ENCODE results near the gene IQCB1. TPM values are rescaled to one million over a fixed set of nuclear protein-coding genes. Genes with fewer than 3 reads are reported as not detected.
"Not testable (repeated sequence)": the region's sequence is repeated elsewhere in the genome, so short reads cannot be mapped to it uniquely, and the experiment has no call there.

IQCB1 gene
- total and polyA plus RNA-seq, 5 donors, result 5.9 to 10.2 (median 9.4) TPM

- Histone ChIP-seq H3K27ac (ENCODE audit: low read length) (no peak overlapping the region), H3K4me1 (ENCODE audit: control insufficient read depth, insufficient read depth, low read length) (no peaks in the 10 kb centered on the region), H3K4me3 (ENCODE audit: low read length) (no peak overlapping the region), H3K9me3 (ENCODE audit: control insufficient read depth, low read length) (no peaks in the 10 kb centered on the region), H3K27me3 (ENCODE audit: control insufficient read depth, insufficient read depth) (no peaks in the 10 kb centered on the region)
- 47% methylated on average over 1 of the region's 1 CpG for WGBS
- ATAC-seq (no peak), DNase-seq (no peak)
- intact Hi-C loops (cut with DNase I), result no loop called here
Measured at GRCh38 chr3:121809249-121809648, 25.6 kb downstream of the IQCB1 start.

DNA sequence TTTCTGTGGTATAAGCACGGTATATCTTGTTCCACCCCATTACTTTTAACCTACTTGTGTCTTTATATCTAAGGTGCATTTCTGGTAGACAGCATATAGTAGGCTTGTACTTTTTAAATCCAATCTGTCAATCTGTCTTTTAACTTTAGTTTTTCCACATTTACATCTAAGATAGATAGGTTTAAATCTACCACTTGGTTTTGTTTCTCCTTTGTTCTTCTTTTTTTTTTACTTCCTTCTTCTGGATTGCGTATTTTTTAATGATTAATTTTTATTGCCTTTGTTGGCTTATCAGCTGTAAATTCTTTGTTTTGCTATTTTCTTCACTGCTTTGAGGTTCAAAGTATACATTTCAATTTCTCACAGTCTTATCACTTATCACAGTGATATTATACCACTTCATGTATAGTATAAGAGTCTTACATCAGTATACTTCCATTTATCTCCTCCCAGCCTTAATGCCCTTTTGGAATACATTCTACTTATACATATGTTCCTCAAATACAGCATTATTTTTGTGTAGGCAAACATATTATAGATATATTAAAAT lies 31.0 kb downstream of the IQCB1 start:
- WGBS, result 94% methylated on average over 2 of the region's 2 CpGs
- DNase-seq, result no peak
- no peak for ATAC-seq
- intact Hi-C loops (cut with DNase I), result no loop called here
- no peak overlapping the region for H3K4me3 ChIP-seq (ENCODE audit: low read length)
- no peak overlapping the region for H3K27ac ChIP-seq (ENCODE audit: low read length)
- no peaks in the 10 kb centered on the region for H3K9me3 ChIP-seq (ENCODE audit: control insufficient read depth, low read length)
- no peaks in the 10 kb centered on the region for H3K27me3 ChIP-seq (ENCODE audit: control insufficient read depth, insufficient read depth)
- no peaks in the 10 kb centered on the region for H3K4me1 ChIP-seq (ENCODE audit: control insufficient read depth, insufficient read depth, low read length)

DNA sequence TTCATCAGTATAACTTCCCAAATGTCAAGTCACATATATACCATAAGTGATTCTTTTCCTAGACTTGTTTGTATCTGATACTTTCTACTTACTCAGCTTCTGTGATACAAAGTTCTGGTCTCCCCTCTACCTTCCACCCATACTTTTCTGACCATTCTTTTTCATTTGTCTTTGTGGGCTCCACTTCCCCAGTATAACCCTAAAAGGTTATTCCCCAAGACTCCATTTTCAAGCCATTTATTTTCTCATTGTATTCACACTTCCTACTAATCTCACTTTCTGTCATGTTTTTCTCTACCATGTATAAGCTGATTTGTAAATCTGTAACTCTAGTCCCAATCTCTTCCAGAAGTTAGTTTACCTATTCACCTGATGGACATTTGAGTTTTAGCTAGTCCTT lies 34.0 kb downstream of the IQCB1 start:
- intact Hi-C loops (cut with DNase I), result no loop called here
- Histone ChIP-seq H3K9me3 (ENCODE audit: control insufficient read depth, low read length) (no peaks in the 10 kb centered on the region), H3K4me1 (ENCODE audit: control insufficient read depth, insufficient read depth, low read length) (no peaks in the 10 kb centered on the region), H3K27ac (ENCODE audit: low read length) (no peak overlapping the region), H3K27me3 (ENCODE audit: control insufficient read depth, insufficient read depth) (no peaks in the 10 kb centered on the region), H3K4me3 (ENCODE audit: low read length) (no peak overlapping the region)
- ATAC-seq, result no peak
- DNase-seq, result no peak

DNA sequence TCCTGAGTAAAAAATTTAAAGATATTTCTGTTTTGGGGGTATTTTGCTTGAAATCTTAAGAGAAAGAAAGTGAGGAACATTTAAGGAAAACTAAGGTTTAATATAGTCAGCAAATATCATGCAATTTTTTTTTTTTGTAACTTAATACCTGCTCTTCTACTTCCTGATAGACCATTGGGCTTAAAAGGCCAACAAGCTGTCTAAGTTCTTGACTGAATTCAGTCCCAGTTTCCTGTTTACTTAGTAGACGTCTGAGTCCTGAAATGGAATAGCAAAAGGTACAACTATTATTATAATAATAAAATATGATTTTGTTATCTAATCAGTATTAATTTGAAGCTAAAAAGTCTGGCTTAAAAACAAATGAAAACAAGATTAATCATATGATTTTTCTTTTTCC lies 37.9 kb downstream of the IQCB1 start:
- 40% methylated on average over 1 of the region's 1 CpG for WGBS
- Histone ChIP-seq H3K9me3 (ENCODE audit: control insufficient read depth, low read length) (no peaks in the 10 kb centered on the region), H3K4me1 (ENCODE audit: control insufficient read depth, insufficient read depth, low read length) (no peaks in the 10 kb centered on the region), H3K4me3 (ENCODE audit: low read length) (no peak overlapping the region), H3K27ac (ENCODE audit: low read length) (no peak overlapping the region), H3K27me3 (ENCODE audit: control insufficient read depth, insufficient read depth) (no peaks in the 10 kb centered on the region)
- DNase-seq (no peak), ATAC-seq (no peak)
- intact Hi-C loops (cut with DNase I), result no loop called here

GRCh38 chr3:121794264-121794983 lies 40.4 kb downstream of the IQCB1 start:
- no peak for ATAC-seq
- H3K27ac ChIP-seq (ENCODE audit: low read length), result no peak overlapping the region
- no peaks in the 10 kb centered on the region for H3K27me3 ChIP-seq (ENCODE audit: control insufficient read depth, insufficient read depth)
- 86% methylated on average over 2 of the region's 2 CpGs for WGBS
- DNase-seq, result no peak
- H3K9me3 ChIP-seq (ENCODE audit: control insufficient read depth, low read length), result no peaks in the 10 kb centered on the region
- H3K4me1 ChIP-seq (ENCODE audit: control insufficient read depth, insufficient read depth, low read length), result no peaks in the 10 kb centered on the region
- intact Hi-C loops (cut with DNase I), result no loop called here
- H3K4me3 ChIP-seq (ENCODE audit: low read length), result no peak overlapping the region

GRCh38 chr3:121793078-121793477 lies 41.8 kb downstream of the IQCB1 start:
- Histone ChIP-seq H3K9me3 (ENCODE audit: control insufficient read depth, low read length) (no peaks in the 10 kb centered on the region), H3K4me1 (ENCODE audit: control insufficient read depth, insufficient read depth, low read length) (no peaks in the 10 kb centered on the region), H3K4me3 (ENCODE audit: low read length) (no peak overlapping the region), H3K27me3 (ENCODE audit: control insufficient read depth, insufficient read depth) (no peaks in the 10 kb centered on the region), H3K27ac (ENCODE audit: low read length) (no peak overlapping the region)
- no peak for DNase-seq
- intact Hi-C loops (cut with DNase I), result no loop called here
- no peak for ATAC-seq
- whole genome bisulfite sequencing, result 89% methylated on average over 3 of the region's 3 CpGs

- WGBS, result 30% methylated on average over 2 of the region's 2 CpGs
- intact Hi-C loops (cut with DNase I), result no loop called here
- H3K27ac ChIP-seq (ENCODE audit: low read length), result no peak overlapping the region
- DNase-seq (no peak), ATAC-seq (peak; percentile 64 to 79)
- no peaks in the 10 kb centered on the region for H3K9me3 ChIP-seq (ENCODE audit: control insufficient read depth, low read length)
- no peak overlapping the region for H3K4me3 ChIP-seq (ENCODE audit: low read length)
- no peaks in the 10 kb centered on the region for H3K4me1 ChIP-seq (ENCODE audit: control insufficient read depth, insufficient read depth, low read length)
- no peaks in the 10 kb centered on the region for H3K27me3 ChIP-seq (ENCODE audit: control insufficient read depth, insufficient read depth)
Measured at GRCh38 chr3:121786485-121786884, 48.4 kb downstream of the IQCB1 start.

GRCh38 chr3:121782784-121783183 lies 52.1 kb downstream of the IQCB1 start:
- H3K27me3 ChIP-seq (ENCODE audit: control insufficient read depth, insufficient read depth); DNase-seq; H3K9me3 ChIP-seq (ENCODE audit: control insufficient read depth, low read length); intact Hi-C loops (cut with DNase I); H3K4me1 ChIP-seq (ENCODE audit: control insufficient read depth, insufficient read depth, low read length); H3K4me3 ChIP-seq (ENCODE audit: low read length); H3K27ac ChIP-seq (ENCODE audit: low read length): not testable (repeated sequence)
- peak in 1 of 2 donors; percentile 55 for ATAC-seq
- 72% methylated on average over 8 of the region's 8 CpGs for WGBS

DNA sequence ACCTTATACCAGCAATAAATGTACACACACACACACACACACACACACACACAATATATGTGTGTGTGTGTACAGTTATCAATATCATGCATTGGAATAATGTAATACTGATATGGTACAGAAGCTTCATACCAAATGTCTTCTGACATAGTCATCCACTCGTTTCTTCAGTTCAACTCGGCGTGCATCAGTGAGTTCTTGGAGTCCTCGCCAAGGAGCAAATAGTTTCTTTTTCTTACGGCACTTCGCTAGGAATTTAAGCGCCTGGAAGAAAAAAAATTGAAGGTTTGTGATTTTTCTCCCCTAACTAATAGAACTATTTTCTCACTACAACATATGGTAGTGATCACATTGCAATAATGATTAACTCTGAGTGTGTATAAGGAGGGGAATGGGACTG lies 53.2 kb downstream of the IQCB1 start:
- WGBS, result 97% methylated on average over 7 of the region's 7 CpGs
- H3K27me3 ChIP-seq (ENCODE audit: control insufficient read depth, insufficient read depth), result no peaks in the 10 kb centered on the region
- intact Hi-C loops (cut with DNase I), result no loop called here
- no peaks in the 10 kb centered on the region for H3K4me1 ChIP-seq (ENCODE audit: control insufficient read depth, insufficient read depth, low read length)
- DNase-seq (no peak), ATAC-seq (no peak)
- H3K4me3 ChIP-seq (ENCODE audit: low read length), result no peak overlapping the region
- H3K9me3 ChIP-seq (ENCODE audit: control insufficient read depth, low read length), result no peaks in the 10 kb centered on the region
- H3K27ac ChIP-seq (ENCODE audit: low read length), result no peak overlapping the region

- DNase-seq; intact Hi-C loops (cut with DNase I); H3K9me3 ChIP-seq (ENCODE audit: control insufficient read depth, low read length); H3K27me3 ChIP-seq (ENCODE audit: control insufficient read depth, insufficient read depth); H3K4me1 ChIP-seq (ENCODE audit: control insufficient read depth, insufficient read depth, low read length); H3K27ac ChIP-seq (ENCODE audit: low read length); H3K4me3 ChIP-seq (ENCODE audit: low read length); ATAC-seq: not testable (repeated sequence)
- WGBS, result 97% methylated on average over 4 of the region's 4 CpGs
Measured at GRCh38 chr3:121775095-121775494, 59.8 kb downstream of the IQCB1 start.

DNA sequence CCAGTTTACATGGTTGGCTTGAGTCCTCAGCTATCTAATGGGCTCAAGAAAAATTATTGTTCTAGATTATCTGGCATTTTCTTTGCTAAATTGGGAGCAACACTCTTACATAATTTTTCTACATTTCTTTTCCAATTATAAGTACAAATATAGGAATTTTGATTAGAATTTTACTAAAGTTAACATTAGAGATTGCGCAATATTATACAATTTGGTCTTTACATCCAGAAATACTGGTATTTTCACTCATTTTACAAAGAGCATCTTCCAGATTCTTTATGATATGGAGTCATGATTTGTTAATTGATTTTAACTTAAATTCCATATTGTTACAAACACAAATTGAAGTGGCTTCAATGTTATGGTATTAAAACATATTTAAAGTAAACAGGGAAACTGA lies 65.6 kb downstream of the IQCB1 start:
- ATAC-seq, result no peak

DNA sequence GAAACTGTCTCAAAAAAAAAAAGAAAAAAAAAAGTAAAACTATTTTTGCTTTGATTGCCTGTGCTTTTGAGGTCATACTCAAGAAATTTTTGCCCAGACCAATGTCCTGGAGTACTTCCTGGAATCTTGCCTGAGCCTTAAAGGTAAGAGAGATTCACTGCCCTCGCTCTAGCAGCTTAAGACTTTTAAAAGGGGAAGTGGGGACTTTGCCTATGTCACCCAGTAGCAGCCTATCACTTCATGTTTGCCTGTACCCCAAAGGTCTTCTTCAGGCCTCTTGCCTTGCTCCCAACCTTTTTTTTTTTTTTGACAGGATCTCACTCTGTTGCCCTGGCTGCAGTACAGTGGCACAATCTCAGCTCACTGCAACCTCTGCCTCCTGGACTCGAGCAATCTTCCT lies 66.4 kb downstream of the IQCB1 start:
- Histone ChIP-seq H3K4me3 (ENCODE audit: low read length) (no peak overlapping the region), H3K27me3 (ENCODE audit: control insufficient read depth, insufficient read depth) (no peaks in the 10 kb centered on the region), H3K27ac (ENCODE audit: low read length) (no peak overlapping the region), H3K9me3 (ENCODE audit: control insufficient read depth, low read length) (no peaks in the 10 kb centered on the region), H3K4me1 (ENCODE audit: control insufficient read depth, insufficient read depth, low read length) (no peaks in the 10 kb centered on the region)
- intact Hi-C loops (cut with DNase I), result no loop called here
- ATAC-seq (no peak), DNase-seq (no peak)
- 96% methylated on average over 2 of the region's 2 CpGs for WGBS

More for the DNA sequence above, 65.6 kb downstream of the IQCB1 start:
- Histone ChIP-seq H3K4me3 (ENCODE audit: low read length) (no peak overlapping the region), H3K27me3 (ENCODE audit: control insufficient read depth, insufficient read depth) (no peaks in the 10 kb centered on the region), H3K4me1 (ENCODE audit: control insufficient read depth, insufficient read depth, low read length) (no peaks in the 10 kb centered on the region), H3K27ac (ENCODE audit: low read length) (no peak overlapping the region), H3K9me3 (ENCODE audit: control insufficient read depth, low read length) (no peaks in the 10 kb centered on the region)
- 98% methylated on average over 1 of the region's 1 CpG for WGBS
- intact Hi-C loops (cut with DNase I), result no loop called here
- no peak for DNase-seq
